IPS-NIHi11 (cell line): Measurements from ENCODE around the gene SLC25A6.
"Not testable (repeated sequence)": the region's sequence is repeated elsewhere in the genome, so short reads cannot be mapped to it uniquely, and the experiment has no call there.

Experiments
- DNase-seq: peaks from one replicate; pipeline ENCODE4 v3.0.0; 2012; ENCODE audit warnings: mixed read lengths, low spot score

SLC25A6 gene

GRCh38 chrX:1412551-1413161 is 20.7 kb upstream of the SLC25A6 start:
- DNase-seq, result no peak

DNA sequence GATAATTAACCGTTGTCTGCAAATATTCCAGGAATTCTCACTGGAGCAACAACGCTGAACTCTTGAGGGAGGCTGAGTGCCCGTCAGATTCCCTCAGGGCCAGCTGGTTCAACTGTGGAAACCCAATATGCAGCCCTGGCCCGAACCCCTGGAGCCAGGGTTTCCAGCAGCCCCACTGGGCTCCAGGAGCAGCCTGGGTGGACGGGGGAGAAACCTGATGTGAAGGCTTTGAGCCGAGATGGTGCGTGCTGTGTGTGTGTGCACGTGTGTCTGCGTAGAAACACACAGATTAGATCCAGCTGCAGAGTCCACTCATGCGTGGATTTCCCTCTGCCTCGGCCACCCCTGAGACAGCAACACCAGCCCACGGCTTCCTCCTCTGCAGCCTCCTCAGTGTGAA is 19.4 kb upstream of the SLC25A6 start:
- no peak for DNase-seq

- no peak for DNase-seq
These were observed 15.1 kb upstream of the SLC25A6 start for GRCh38 chrX:1407035-1407434.

- DNase-seq, result not testable (repeated sequence)
These were observed 13.9 kb upstream of the SLC25A6 start for GRCh38 chrX:1405769-1406168.

GRCh38 chrX:1403867-1404266 is 12.0 kb upstream of the SLC25A6 start:
- not testable (repeated sequence) for DNase-seq

- DNase-seq, result no peak
These were observed 11.3 kb upstream of the SLC25A6 start for GRCh38 chrX:1403228-1403627.

GRCh38 chrX:1401611-1402430 is 9.9 kb upstream of the SLC25A6 start:
- DNase-seq, result no peak

DNA sequence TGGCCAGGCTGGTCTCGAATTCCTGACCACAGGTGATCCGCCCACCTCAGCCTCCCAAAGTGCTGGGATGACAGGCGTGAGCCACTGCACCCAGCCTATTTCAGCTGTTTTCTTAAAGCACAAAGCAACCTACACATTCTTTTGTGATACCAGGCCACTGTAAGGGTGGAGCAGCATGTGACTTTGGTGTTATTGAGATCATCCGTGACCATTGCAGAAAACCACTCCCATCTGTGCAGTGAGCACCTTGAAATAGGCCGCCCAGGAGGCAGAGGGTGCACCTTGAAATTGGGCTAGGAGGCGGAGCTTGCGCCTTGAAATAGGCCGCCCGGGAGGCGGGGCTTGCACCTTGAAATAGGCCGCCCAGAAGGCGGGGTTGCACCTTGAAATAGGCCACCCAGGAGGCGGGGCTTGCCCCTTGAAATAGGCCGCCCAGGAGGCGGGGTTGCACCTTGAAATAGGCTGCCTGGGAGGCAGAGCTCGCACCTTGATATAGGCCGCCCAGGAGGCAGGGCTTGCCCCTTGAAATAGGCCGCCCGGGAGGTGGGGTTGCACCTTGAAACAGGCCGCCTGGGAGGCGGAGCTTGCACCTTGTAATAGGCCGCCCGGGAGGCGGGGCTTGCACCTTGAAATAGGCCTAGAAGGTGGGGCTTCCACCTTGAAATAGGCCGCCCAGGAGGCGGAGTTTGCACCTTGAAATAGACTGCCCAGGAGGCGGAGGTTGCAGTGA is 9.0 kb upstream of the SLC25A6 start:
- peak; percentile 55 for DNase-seq

GRCh38 chrX:1400049-1400448 is 8.1 kb upstream of the SLC25A6 start:
- no peak for DNase-seq

DNA sequence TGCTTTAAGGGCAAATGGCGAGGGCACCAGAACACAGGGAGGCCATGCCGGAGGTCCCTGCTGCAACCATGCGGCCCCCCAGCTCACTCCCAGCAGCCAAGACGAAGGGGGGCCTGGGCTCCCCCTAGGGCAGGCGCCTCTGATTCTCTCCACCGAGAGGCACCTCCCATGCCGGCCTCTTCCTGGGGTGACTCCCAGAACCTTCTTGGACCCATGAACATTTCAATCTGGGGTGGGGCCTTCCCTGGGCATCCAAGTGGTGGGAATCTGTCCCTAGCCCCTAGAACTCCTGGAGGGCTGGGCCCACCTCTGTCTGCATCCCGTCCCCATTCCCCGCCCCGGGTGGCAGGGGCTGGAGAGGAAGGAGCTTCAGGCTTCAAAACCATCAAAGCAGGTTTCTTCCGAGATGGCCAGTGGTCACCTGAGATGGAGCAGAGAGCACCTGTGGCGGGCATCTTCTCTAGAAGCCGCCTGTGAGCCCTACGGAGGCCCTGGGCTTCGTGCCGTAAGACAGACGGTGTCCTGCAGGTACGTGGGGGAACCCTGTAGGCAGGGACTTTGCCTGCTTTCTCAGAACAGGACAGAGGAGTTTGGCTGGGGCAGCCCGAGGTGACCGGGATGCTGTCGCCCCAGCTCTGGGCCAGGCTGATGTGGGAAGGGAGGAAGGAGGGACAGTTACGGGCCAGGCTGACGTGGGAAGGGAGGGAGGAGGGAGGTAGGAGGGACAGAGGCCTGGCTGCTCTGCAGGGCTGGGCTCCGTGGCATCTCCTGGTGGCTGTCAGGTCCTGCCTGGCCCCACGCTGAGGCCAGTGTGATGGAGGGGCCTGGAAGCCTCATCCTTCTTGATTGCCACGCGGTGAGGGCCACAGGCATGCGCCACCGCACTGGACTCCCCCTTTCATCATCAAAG is 6.8 kb upstream of the SLC25A6 start:
- no peak for DNase-seq

- DNase-seq, result no peak
These were observed 5.7 kb upstream of the SLC25A6 start for GRCh38 chrX:1397441-1398270.

- DNase-seq, result no peak
These were observed 5.1 kb upstream of the SLC25A6 start for GRCh38 chrX:1397001-1397400.

DNA sequence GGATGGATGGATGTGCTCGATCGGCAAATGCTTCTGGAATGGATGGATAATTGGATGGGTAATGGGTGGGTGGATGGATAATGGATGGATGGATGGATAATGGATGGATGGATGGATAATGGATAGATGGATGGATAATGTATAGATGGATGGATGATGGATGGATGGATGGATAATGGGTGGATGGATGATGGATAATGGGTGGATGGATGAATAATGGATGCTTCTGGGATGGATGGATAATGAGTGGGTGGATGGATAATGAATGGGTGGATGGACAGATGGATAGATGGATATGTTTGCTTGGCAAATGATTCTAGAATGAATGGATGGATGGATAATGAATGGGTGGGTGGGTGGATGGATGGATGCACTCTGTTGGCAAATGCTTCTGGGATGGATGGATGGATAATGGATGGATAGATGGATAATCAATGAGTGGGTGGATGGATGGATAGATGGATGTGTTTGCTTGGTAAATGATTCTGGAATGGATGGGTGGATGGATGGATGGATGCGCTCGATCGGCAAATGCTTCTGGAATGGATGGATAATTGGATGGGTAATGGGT is 3.8 kb upstream of the SLC25A6 start:
- DNase-seq, result no peak

DNA sequence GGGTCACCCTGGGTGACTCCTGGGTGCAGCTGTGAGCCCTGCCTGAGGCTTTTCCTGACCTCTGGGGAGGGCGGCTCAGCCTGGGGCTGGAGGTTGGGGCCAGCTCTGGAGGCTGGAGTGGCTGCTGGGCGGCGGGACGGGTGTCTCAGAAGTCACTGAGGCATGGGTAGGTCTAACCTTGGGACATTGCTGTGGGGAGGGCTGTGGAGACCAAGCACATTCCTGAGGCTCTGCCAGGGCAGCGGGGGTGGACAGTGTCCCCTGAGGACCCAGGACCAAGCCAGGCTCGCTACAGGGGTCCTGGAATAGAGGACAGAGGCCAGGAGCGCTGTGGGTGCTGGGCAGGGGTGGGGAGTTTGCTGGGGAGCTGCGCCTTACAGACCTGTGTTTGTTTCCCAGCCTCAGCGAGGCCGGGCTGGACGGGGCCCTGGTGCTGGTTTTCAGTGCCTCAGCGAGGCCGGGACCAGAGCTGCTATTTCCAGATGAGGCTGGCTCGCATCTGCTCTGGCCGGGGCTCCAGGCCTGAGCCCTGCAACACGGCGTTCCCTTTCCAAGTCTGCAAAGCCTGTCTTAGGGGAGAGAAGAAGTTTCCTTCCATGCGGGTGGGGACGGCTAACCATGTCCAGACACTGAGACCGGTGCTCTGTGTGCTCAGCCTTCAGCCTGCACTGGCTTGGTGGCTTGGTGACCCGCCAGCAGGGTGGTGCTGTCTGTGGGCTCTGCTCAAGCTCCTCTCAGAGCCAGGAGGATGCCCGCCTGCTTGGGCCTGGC is 3.0 kb upstream of the SLC25A6 start:
- no peak for DNase-seq

DNA sequence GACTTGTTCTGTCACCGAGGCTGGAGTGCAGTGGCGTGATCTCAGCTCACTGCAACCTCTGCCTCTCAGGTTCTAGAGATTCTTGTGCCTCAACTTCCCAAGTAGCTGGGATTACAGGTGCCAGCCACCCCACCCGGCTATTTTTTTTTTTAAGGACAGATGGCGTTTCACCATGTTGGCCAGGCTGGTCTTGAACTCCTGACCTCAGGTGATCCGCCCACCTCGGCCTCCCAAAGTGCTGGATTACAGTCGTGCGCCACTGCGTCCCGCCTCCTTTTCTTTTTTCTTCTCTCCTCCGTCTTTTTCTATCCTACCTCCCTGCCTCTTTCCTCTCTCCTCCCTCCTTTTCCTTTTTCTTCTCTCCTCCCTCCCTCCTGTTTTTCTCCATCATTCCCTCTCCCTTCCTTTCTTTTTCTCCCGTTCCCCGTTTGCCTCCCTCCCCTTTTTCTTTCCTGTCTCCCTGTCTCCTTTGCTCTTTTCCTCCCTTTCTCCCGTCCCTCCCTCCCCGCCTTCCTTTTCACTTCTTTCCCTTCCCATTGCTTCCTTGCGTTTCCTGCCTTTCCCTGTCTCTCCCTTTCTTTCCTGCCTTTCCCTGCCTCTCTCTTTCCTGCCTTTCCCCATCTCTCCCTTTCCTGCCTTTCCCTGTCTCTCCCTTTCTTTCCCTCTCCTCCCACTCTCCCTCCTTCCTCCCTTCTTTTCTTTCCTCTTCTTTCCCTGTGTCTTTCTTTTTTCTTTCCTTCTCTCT is 2.1 kb upstream of the SLC25A6 start:
- DNase-seq, result no peak

DNA sequence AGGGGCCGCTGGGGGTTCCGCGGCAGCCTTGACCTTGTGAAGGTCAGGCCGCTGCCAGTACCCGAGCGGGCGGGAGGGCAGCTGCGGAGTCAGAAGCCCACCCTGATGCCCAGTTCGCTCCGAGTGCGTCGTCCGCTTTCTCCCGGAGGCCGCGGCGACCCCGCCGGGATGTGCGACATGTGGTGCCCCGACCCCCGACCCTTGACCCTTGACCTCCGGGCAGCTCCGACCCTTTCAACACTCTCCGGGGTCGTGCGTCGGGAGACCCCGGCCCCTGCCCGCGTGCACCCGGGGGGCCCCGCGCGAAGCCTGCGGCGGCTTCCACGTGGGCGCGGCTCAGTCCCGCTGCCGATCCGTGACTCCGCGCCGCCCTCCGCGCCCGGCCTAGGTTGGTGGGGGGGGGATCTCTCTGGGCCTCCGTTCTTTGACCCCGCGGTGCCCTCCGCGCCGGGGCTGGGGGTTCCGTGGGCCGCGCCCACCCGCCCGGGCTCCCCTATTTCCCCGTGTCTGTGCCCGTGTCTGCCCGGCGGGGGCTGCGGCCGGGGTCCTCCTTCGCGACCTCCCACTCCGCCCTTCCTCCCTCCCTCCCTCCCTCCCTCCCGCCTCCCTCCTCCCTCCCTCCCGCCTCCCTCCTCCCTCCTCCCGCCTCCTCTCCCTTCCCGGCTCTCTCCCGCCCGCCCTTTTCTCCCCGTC is 609 bp upstream of the SLC25A6 start:
- peak; percentile 55 for DNase-seq

DNA sequence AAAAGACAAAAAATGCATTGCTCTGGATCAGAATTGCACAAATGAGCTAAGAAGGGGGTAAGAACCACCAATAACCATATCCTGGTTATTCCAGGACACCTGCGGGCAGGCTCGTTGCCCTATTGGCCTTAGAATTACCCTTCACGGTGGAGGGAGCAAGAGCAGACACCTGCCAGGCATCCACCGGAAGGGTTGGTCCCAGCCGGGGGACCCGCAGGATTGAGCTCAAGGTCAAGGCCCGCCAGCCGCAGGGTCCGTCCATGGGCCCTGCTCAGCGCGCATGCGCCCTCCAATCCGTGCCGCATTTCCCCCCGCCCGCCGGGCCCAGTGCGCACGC is 575 bp downstream of the SLC25A6 start:
- DNase-seq, result peak; percentile 90

- no peak for DNase-seq
These were observed 1.1 kb downstream of the SLC25A6 start for GRCh38 chrX:1390621-1391369.
